Trophoblast cell (in vitro differentiated cells and primary cell): Measurements from ENCODE around the gene REC114.

ENCODE experiments used
- DNase-seq, 2 donors: peaks; one replicate each; pipeline ENCODE4 v3.0.0-alpha.2; 2016
- H2AFZ ChIP-seq: 2 replicates; pipeline ENCODE4 v1.6.1; 2013; ENCODE audit warnings: low read length, moderate library complexity, mild to moderate bottlenecking; ENCODE audit not compliant: insufficient read depth, poor library complexity
- H2AK5ac ChIP-seq: 2 replicates; pipeline ENCODE4 v1.6.1; 2013; ENCODE audit warnings: mild to moderate bottlenecking, low read length
- H2BK120ac ChIP-seq: 2 replicates; pipeline ENCODE4 v1.6.1; 2013; ENCODE audit warnings: low read length, mild to moderate bottlenecking, moderate library complexity; ENCODE audit not compliant: insufficient read depth, poor library complexity
- H2BK12ac ChIP-seq: 2 replicates; pipeline ENCODE4 v1.6.1; 2013; ENCODE audit warnings: mild to moderate bottlenecking, low read length, moderate library complexity
- H2BK5ac ChIP-seq: 2 replicates; pipeline ENCODE4 v1.6.1; 2013; ENCODE audit warnings: low read length, low read depth, moderate library complexity, mild to moderate bottlenecking; ENCODE audit not compliant: poor library complexity
- H3K14ac ChIP-seq: 2 replicates; pipeline ENCODE4 v1.6.1; 2013; ENCODE audit warnings: mild to moderate bottlenecking, low read length
- H3K18ac ChIP-seq: 2 replicates; pipeline ENCODE4 v1.6.1; 2013; ENCODE audit warnings: mild to moderate bottlenecking, low read length
- H3K23ac ChIP-seq: 2 replicates; pipeline ENCODE4 v1.6.1; 2013; ENCODE audit warnings: low read length
- H3K27ac ChIP-seq: 2 replicates; pipeline ENCODE4 v1.5.1; 2013; ENCODE audit warnings: low read depth, mild to moderate bottlenecking, inconsistent platforms, low read length, moderate library complexity
- H3K27me3 ChIP-seq: 2 replicates; pipeline ENCODE4 v1.6.1; 2013; ENCODE audit warnings: inconsistent platforms, mild to moderate bottlenecking, low read length, moderate library complexity; ENCODE audit not compliant: insufficient read depth
- H3K36me3 ChIP-seq, 2 experiments: 1 replicate in 1 of 2; 2 replicates in 1 of 2; pipeline ENCODE4 v1.6.1; 2013; ENCODE audit warnings: low read length in 2 of 2, mild to moderate bottlenecking in 2 of 2, moderate library complexity in 1 of 2; ENCODE audit not compliant: insufficient read depth in 2 of 2, control insufficient read depth in 1 of 2
- H3K4ac ChIP-seq: 2 replicates; pipeline ENCODE4 v1.6.1; 2013; ENCODE audit warnings: low read depth, mild to moderate bottlenecking, low read length, moderate library complexity
- H3K4me1 ChIP-seq, 2 experiments: 1 replicate in 1 of 2; 2 replicates in 1 of 2; pipeline ENCODE4 v1.6.1; 2013; ENCODE audit warnings: low read length in 2 of 2, mild to moderate bottlenecking in 2 of 2, moderate library complexity in 1 of 2; ENCODE audit not compliant: insufficient read depth in 2 of 2, control insufficient read depth in 1 of 2
- H3K4me2 ChIP-seq: 2 replicates; pipeline ENCODE4 v1.6.1; 2013; ENCODE audit warnings: inconsistent platforms, mild to moderate bottlenecking, low read length, moderate library complexity
- H3K4me3 ChIP-seq: 2 replicates; pipeline ENCODE4 v1.5.1; 2013; ENCODE audit warnings: mild to moderate bottlenecking, low read depth, low read length, inconsistent platforms
- H3K79me1 ChIP-seq: one replicate; pipeline ENCODE4 v1.6.1; 2013; ENCODE audit warnings: low read length
- H3K79me2 ChIP-seq: 2 replicates; pipeline ENCODE4 v1.6.1; 2013; ENCODE audit warnings: low read length, mild to moderate bottlenecking; ENCODE audit not compliant: control insufficient read depth, insufficient read depth, poor library complexity
- H3K9ac ChIP-seq: 2 replicates; pipeline ENCODE4 v1.6.1; 2013; ENCODE audit warnings: mild to moderate bottlenecking, low read length
- H3K9me3 ChIP-seq: 2 replicates; pipeline ENCODE4 v1.6.1; 2013; ENCODE audit warnings: low read depth, mild to moderate bottlenecking, control low read depth, inconsistent platforms, low read length; ENCODE audit not compliant: insufficient read depth
- H4K12ac ChIP-seq: 2 replicates; pipeline ENCODE4 v1.6.1; 2013; ENCODE audit warnings: low read depth, mild to moderate bottlenecking, low read length, moderate library complexity
- H4K8ac ChIP-seq: 2 replicates; pipeline ENCODE4 v1.6.1; 2013; ENCODE audit warnings: low read depth, mild to moderate bottlenecking, low read length, moderate library complexity
- H4K91ac ChIP-seq: one replicate; pipeline ENCODE4 v1.6.1; 2013; ENCODE audit warnings: low read depth, mild to moderate bottlenecking, low read length, moderate library complexity
- WGBS: extraction: QIAGEN DNeasy Blood & Tissue Kit; methylation state at CpG from one replicate; pipeline ENCODE4 v1.1.7; 2013; ENCODE audit warnings: missing lambda C conversion rate; ENCODE audit not compliant: insufficient read length, insufficient coverage; ENCODE audit errors: extremely low coverage; 5-methylcytosine and 5-hydroxymethylcytosine counted together

The REC114 gene

DNA sequence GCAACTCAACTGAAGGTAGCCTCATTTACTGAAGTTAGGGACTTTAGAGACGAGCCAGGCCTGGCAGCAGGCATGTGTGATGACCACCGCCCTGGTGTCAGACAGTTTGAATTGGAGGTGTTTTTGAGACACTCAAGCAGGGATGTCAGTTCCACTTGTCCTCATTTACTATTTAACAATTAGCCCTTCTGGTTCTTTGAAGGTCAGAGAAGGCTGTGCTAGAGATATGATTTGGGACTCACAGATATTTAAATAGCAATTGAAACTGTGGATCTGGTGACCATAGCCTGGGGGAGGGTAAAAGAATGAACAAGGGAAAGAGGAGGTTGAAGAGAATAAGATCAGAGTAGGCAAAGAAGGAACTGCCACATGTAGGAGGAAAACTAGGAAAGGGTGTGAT lies 74.6 kb downstream of the REC114 start:
- WGBS, result no CpG with 5 or more reads among the region's 2 CpGs
- Histone ChIP-seq H3K4me2 (no peak overlapping the region), H3K14ac (no peak overlapping the region)

DNA sequence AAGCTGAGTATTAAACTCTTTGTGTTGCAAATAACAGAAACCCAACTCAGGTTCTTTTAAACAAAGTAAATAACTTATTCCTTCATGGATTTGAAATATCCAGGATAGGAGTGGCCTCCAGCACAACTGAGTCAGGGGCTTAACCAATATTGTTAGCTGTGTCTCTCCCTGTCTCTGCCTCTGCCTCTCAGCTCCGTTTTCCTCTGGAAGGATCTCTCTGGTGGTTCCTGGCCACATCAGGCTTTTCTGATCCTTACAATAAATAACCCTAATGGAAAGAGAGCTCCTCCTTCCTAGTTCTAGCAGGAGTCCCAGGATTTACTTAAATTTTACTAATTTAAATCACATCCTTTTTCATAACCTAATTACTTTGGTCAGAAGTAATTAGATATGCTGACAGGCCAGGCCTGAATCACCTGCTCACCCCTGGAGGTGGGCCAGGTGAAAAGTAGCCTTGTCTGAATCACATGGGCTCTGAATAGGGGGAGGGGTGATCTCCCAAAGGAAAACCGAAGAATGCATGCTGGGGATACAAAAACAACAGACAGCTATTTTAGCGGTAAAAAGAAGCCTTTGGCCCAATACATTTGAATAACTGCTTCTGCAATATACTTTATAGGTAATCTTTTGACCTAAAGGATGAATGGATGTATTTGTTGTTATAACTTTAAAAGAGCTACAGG lies 75.4 kb downstream of the REC114 start:
- H4K8ac ChIP-seq, result no peak overlapping the region
- no peak overlapping the region for H4K12ac ChIP-seq
- H2AK5ac ChIP-seq, result no peak overlapping the region
- no peak overlapping the region for H3K23ac ChIP-seq
- no peaks in the 10 kb centered on the region for H3K36me3 ChIP-seq
- H3K4ac ChIP-seq, result no peak overlapping the region
- H2BK120ac ChIP-seq, result no peak overlapping the region
- peaks cover 2% of the 10 kb centered on the region for H3K79me1 ChIP-seq
- H3K27me3 ChIP-seq, result no peaks in the 10 kb centered on the region
- no peaks in the 10 kb centered on the region for H3K79me2 ChIP-seq
- H3K4me2 ChIP-seq, result no peak overlapping the region
- no peaks in the 10 kb centered on the region for H3K4me1 ChIP-seq
- no peak overlapping the region for H3K4me3 ChIP-seq
- no peak overlapping the region for H2BK5ac ChIP-seq
- H3K9me3 ChIP-seq, result no peaks in the 10 kb centered on the region
- no peak overlapping the region for H3K14ac ChIP-seq
- no peak overlapping the region for H3K9ac ChIP-seq
- no peak overlapping the region for H3K18ac ChIP-seq
- H4K91ac ChIP-seq, result no peak overlapping the region
- no peak overlapping the region for H2BK12ac ChIP-seq
- no peak overlapping the region for H2AFZ ChIP-seq
- no peak overlapping the region for H3K27ac ChIP-seq
- no CpG with 5 or more reads among the region's 3 CpGs for WGBS
- DNase-seq, result no peak

More for the DNA sequence above, 74.6 kb downstream of the REC114 start:
- Histone ChIP-seq H4K12ac (no peak overlapping the region), H3K23ac (no peak overlapping the region), H3K27me3 (no peaks in the 10 kb centered on the region), H3K9me3 (no peaks in the 10 kb centered on the region), H2BK120ac (no peak overlapping the region), H3K4me1 (no peaks in the 10 kb centered on the region), H2BK12ac (no peak overlapping the region), H2BK5ac (no peak overlapping the region), H3K9ac (no peak overlapping the region), H3K18ac (no peak overlapping the region), H4K91ac (no peak overlapping the region), H4K8ac (no peak overlapping the region), H3K79me2 (no peaks in the 10 kb centered on the region), H3K27ac (no peak overlapping the region), H3K4ac (no peak overlapping the region), H2AFZ (no peak overlapping the region), H3K79me1 (peaks cover 2% of the 10 kb centered on the region), H2AK5ac (no peak overlapping the region), H3K4me3 (no peak overlapping the region), H3K36me3 (no peaks in the 10 kb centered on the region)
- DNase-seq, result no peak

DNA sequence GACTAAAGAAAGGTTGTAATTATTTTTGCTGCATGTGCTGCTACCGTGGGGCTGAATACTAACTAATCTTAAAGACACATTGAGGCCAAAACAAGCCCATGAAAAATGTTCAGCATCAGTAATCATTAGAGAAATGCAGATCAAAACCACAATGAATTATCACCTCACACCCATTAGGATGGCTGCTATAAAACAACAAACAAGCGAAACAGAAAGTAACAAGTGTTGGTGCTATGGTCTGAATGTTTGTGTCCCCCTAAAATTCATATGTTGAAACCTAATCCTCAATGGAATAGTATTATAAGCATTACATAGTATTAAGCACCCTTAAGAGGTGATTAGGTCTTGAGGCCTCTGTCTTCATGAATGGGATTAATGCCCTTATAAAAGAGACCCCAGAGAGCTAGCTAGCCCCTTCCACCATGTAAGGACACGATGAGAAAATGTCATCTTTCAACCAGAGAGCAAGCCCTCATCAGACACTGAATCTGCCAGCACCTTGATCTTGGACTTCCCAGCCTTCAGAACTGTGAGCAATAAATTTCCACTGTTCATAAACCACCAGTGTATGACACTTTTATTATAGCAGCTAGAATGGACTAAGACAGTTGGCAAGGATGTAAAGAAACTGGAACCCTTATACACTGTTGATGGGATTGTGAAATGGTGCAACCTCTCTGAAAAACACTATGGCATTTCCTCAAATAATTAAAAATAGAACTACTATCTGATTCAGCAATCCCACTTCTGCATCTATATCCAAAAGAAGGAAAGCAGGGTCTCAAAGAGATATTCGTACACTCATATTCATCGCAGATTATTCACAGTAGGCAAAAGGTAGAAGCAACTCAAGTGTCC lies 76.1 kb downstream of the REC114 start:
- DNase-seq, result no peak
- Histone ChIP-seq H2BK5ac (no peak overlapping the region), H2BK120ac (no peak overlapping the region), H3K14ac (no peak overlapping the region), H2BK12ac (no peak overlapping the region), H3K4ac (no peak overlapping the region), H4K12ac (no peak overlapping the region), H3K4me1 (no peaks in the 10 kb centered on the region), H3K27ac (no peak overlapping the region), H3K23ac (no peak overlapping the region), H3K27me3 (no peaks in the 10 kb centered on the region), H2AK5ac (no peak overlapping the region), H3K36me3 (no peaks in the 10 kb centered on the region), H4K91ac (no peak overlapping the region), H4K8ac (no peak overlapping the region), H3K79me1 (peaks cover 1% of the 10 kb centered on the region), H3K9me3 (no peaks in the 10 kb centered on the region), H2AFZ (no peak overlapping the region), H3K4me2 (no peak overlapping the region), H3K79me2 (no peaks in the 10 kb centered on the region), H3K18ac (no peak overlapping the region), H3K9ac (no peak overlapping the region), H3K4me3 (no peak overlapping the region)
- WGBS, result no CpG with 5 or more reads among the region's 5 CpGs

- no peak overlapping the region for H3K27ac ChIP-seq
- H2BK120ac ChIP-seq, result no peak overlapping the region
- H2BK5ac ChIP-seq, result no peak overlapping the region
- no peak overlapping the region for H2AK5ac ChIP-seq
- no peak overlapping the region for H2AFZ ChIP-seq
- H3K23ac ChIP-seq, result no peak overlapping the region
- H4K12ac ChIP-seq, result no peak overlapping the region
- no peaks in the 10 kb centered on the region for H3K79me1 ChIP-seq
- H3K36me3 ChIP-seq, result no peaks in the 10 kb centered on the region
- H4K91ac ChIP-seq, result no peak overlapping the region
- H4K8ac ChIP-seq, result no peak overlapping the region
- H3K4me2 ChIP-seq, result no peak overlapping the region
- H3K27me3 ChIP-seq, result no peaks in the 10 kb centered on the region
- H3K9me3 ChIP-seq, result no peaks in the 10 kb centered on the region
- H3K14ac ChIP-seq, result no peak overlapping the region
- no peak overlapping the region for H2BK12ac ChIP-seq
- no peaks in the 10 kb centered on the region for H3K4me1 ChIP-seq
- no peak overlapping the region for H3K18ac ChIP-seq
- H3K9ac ChIP-seq, result no peak overlapping the region
- no peak overlapping the region for H3K4me3 ChIP-seq
- H3K4ac ChIP-seq, result no peak overlapping the region
- WGBS, result no CpG with 5 or more reads among the region's 1 CpG
- H3K79me2 ChIP-seq, result no peaks in the 10 kb centered on the region
- no peak for DNase-seq
Observed at GRCh38 chr15:73522011-73522410, 79.0 kb downstream of the REC114 start.
